Measurements from ENCODE around the gene ESF1.
"Not testable (repeated sequence)": the region's sequence is repeated elsewhere in the genome, so short reads cannot be mapped to it uniquely, and the experiment has no call there.

The ESF1 gene

DNA sequence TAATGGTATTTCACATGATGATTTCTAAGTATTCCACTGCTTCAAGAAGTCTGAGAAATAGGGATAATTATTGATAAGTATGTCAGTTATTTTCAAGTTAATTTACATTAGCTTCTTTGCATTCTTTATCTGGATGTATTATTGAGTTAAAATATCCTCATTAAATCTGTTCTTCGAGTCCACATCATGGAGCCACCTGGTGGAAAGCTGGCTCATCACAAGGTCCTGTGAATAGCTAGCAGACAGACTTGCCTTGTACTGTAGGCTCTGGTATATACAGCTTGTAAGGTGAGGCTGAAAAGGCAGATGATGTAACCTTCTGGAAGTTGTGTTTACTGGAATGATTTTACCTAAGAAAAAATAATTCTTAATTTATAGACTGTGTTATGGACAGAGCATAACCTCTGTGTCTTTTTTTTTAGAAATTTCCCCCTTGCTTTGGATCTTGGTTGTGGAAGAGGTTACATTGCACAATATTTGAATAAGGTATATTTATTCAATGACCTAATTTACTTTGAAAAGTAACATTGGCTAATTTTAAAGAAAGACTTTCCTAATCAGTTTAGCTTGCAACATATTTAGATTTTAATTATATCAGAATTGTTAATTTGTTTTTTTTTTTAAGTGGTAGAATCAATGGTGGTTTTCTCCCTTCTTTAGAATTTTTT, 3.6 kb upstream of the ESF1 start:
- peak; percentile 45 for DNase-seq (ENCODE audit: low spot score)

- no peak for DNase-seq (ENCODE audit: low spot score)
Observed at GRCh38 chr20:13786143-13786828, 1.6 kb upstream of the ESF1 start.

DNA sequence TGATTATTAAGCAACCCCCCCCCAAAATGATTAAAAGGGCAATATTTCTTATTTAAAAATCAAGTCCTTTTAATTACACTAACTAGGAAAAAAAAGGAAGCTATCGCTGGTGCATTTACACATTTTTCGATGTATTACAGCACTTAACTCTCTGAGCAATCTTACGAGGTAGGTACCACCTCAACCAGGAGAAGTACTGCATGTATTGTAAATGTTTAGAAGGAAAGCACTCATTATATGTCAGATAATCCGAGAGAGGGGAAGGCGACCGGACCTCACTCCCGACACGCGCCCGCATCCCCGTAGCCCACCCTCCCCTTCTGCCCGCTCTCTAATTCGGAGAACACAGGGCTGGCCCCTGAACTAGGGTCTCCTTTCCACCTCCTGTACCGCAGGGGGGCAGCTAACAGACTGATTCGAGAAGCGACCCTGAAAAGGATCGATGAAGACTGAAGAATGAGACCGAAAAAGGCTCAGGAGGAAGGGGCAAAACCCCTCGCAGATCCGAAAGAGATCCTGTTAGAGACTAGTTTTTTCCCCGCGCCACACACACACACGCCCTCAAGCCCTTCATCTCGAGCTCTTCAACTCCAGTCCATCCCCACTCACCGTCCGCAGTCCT, 337 bp downstream of the ESF1 start:
- DNase-seq (ENCODE audit: low spot score) = no peak

DNA sequence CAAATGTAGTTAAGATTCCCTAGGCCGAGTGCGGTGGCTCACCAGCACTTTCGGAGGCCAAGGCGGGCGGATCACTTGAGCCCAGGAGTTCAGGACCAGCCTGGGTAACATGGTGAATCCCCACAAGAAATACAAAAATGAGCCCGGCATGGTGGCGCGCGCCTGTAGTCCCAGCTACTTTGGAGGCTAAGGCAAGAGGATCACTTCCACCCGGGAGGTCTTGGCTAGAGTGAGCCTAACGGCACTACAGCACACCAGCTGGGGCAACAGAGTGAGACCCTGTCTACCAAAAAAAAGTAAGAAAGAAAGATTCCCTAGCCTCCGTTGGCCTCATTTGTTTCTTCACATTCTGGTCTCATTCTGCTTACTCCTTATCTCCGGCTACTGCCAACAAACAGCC, 1.2 kb downstream of the ESF1 start:
- DNase-seq (ENCODE audit: low spot score) = no peak

DNA sequence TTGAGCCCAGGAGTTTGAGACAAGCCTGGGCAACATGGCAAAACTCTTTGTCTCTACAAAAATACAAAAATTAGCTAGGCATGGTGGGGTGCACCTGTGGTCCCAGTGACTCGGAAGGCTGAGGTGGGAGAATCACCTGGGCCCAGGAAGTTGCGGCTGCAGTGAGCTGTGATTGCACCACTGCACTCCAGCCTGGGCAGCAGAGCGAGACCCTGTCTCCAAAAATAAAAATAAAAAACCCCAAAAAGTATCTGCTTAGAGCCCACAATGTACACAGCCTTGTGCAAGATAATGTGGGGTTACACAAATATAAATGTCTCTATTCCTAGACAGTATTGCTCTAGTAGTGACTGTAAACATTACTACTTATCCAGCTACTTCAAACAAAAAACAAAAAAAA, 5.9 kb downstream of the ESF1 start:
- DNase-seq (ENCODE audit: low spot score) = no peak

DNA sequence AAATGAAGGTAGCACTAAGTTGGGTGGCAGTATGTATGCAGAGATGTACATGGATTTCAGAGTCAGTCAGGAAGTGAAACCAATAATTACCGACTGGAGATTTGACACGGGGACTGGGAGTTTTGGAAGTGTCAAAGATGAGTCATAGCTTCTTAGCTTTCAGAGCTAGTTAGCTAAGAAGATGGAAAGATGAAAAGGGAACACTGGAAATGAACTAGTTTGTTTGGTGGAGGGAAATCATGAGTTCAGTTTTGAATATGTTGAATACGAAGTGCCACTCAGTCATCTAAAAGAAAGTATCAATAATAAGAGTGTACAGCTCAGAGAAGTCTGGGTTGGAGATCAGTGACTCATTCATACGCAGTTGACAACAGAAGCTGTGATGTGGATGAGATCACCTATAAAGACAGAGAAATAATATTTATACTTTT, 7.5 kb downstream of the ESF1 start:
- no peak for DNase-seq (ENCODE audit: low spot score)

DNA sequence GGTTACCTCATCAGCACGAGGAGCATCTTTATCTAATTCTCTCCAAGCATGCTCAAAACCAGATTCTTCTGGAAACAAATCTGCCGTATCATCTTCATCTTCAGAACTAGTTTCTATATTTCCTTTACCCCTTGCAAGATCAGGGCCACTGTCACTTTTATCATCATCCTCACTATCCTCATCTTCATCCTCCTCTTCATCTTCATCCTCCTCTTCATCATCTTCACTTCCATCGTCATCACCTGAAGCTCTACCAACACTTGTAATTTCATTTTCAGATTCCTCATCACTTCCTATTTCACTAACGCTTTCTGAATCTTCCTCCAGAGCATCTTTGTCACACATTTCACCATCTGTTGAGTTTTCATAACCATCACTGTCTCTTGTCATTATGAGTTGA, 8.9 kb downstream of the ESF1 start:
- DNase-seq (ENCODE audit: low spot score) = no peak

DNA sequence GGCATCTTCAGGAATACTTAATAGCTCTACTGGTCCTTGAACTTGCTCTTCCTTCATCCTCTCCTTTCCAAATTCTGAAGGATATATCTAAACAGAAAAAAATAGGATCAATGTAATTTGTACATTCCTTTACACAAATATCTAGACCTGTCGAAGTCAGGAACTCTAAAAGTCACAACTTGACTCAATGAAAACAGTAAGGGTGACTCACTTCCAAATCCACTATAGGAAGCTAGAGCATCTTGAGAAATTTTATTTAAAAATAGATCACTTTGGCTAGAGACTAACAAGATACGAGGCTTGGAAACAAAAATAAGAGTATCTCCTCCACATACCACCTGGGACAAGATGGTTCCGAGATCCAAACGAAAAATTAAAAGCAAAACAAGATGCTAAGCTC, 12.2 kb downstream of the ESF1 start:
- no peak for DNase-seq (ENCODE audit: low spot score)

GRCh38 chr20:13771853-13772453, 12.8 kb downstream of the ESF1 start:
- peak; percentile 41 for DNase-seq (ENCODE audit: low spot score)

GRCh38 chr20:13770141-13770540, 14.6 kb downstream of the ESF1 start:
- no peak for DNase-seq (ENCODE audit: low spot score)

GRCh38 chr20:13765868-13766416, 18.8 kb downstream of the ESF1 start:
- no peak for DNase-seq (ENCODE audit: low spot score)

- no peak for DNase-seq (ENCODE audit: low spot score)
Observed at GRCh38 chr20:13765299-13765698, 19.4 kb downstream of the ESF1 start.

GRCh38 chr20:13760451-13760946, 24.2 kb downstream of the ESF1 start:
- not testable (repeated sequence) for DNase-seq (ENCODE audit: low spot score)

- no peak for DNase-seq (ENCODE audit: low spot score)
Observed at GRCh38 chr20:13758884-13759283, 25.8 kb downstream of the ESF1 start.

GRCh38 chr20:13756551-13756950, 28.2 kb downstream of the ESF1 start:
- no peak for DNase-seq (ENCODE audit: low spot score)

DNA sequence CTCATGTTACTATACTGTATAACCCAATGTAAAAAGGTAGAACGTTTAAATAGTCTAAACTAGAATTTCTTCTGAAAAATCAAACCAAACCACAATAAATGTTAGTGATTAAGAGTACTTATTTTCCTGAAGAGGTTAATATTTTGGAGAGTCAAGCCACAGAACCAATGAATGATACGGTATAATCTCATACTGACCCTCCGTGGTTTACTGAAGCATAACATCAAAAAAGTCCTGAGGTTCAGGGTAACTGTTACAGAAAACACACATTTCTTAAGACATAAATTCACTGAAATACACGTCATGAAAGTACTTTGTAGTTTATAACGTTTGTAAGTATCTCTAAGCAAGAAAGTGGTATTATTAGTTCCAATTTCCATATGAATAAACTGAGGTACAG, 28.9 kb downstream of the ESF1 start:
- DNase-seq (ENCODE audit: low spot score) = no peak

DNA sequence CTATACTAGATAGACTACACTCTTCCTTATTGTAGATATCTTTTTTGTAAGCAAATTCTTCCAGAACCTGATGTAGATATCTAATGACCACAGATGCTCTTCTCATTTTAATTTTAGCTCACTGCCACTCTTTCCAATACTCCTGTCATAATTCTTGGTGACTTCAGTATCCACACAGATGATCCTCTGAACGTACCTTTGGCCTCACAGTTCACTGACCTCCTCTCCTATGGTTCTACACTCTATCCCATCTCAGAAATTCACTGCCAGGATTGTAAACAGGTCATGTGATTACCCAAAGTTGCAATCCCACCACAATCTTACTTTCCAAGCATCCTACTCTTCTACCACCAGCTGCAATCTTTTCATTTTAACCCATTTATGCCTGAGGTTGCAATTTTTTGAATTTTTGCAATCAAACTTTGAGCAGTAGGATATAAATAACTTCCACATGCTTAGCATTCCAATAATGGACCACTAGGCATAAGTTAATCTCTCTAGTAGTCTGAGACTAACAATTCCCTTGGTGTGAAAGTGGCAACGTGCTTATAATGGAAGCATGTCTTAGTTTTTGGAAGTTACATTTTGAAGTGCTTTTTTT, 31.2 kb downstream of the ESF1 start:
- DNase-seq (ENCODE audit: low spot score) = no peak

GRCh38 chr20:13749811-13750210, 34.9 kb downstream of the ESF1 start:
- no peak for DNase-seq (ENCODE audit: low spot score)

DNA sequence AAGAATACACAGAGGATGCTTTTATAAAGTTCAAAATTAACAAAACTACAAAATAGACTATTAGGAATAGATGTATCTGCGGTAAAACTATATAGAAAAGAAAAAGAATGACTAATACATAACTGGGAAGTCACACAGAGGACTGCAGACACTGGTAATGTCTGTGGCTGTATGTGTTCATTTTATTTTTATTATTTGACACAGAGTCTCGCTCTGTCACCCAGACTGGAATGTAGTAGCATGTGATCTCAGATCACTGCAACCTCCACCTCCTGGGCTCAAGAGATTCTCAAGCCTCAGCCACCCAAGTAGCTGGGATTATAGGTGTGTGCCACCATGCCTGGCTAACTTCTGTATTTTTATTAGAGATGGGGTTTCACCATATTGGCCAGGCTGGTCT, 38.9 kb downstream of the ESF1 start:
- no peak for DNase-seq (ENCODE audit: low spot score)

DNA sequence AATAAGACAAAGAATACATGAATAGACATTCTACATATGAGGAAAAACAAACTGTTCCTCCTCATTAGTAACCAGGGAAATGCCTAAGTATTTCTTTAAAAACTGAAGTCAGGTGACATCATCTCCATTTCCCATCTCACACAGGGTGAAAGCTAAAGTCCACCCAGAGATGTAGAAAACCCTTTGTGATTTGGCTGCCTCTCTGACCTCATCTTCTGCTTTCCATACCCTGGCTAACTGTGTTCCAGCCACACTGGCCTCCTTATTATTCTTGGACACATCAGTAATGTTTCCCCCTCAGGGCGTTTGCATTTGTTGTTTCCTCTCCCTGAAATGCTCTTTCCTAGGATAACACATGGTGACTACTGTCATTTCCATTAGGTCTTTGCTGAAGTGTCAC, 40.4 kb downstream of the ESF1 start:
- no peak for DNase-seq (ENCODE audit: low spot score)

DNA sequence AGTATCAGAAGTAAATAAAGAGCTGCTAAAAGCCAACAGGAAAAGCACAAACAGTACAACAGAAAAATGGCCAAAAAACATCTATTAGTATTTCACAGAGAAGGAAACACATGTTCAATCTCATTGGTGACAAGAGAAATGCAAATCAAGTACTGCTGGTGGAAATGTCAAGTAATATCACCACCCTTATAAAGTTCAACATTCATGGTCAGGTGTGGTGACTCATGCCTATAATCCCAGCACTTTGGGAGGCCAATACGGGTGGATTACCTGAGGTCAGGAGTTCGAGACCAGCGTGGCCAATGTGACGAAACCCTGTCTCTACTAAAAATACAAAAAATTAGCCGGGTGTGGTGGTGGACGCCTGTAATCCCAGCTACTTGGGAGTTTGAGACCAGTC, 42.8 kb downstream of the ESF1 start:
- no peak for DNase-seq (ENCODE audit: low spot score)
